ENCODE results near the gene HERC2.
"Not testable (repeated sequence)": the region's sequence is repeated elsewhere in the genome, so short reads cannot be mapped to it uniquely, and the experiment has no call there.

HERC2 gene

DNA sequence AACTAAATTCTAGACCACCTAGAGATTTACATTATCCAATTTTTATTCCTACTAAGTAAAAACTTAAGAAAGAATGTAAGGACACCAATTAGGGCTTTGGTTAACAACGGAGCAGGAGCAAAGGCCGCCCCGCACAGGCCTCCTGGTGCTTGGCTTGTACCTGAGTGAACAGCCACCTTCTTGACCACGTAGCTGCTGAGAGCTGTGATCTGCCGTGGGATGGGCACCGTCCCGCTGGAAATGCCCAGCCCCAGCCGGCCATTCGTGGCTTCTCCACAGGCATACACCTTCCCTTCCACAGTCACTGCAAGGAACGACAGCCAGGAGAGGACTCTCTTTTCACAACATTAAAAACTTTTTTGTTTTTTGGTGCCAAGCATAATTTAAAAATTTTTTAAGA, 143.3 kb downstream of the HERC2 start:
- no peak for DNase-seq

GRCh38 chr15:28178290-28178689, 143.7 kb downstream of the HERC2 start:
- DNase-seq, result no peak

- DNase-seq, result no peak
Observed at GRCh38 chr15:28169366-28169765, 152.6 kb downstream of the HERC2 start.

GRCh38 chr15:28168405-28169121, 153.4 kb downstream of the HERC2 start:
- DNase-seq, result peak; percentile 6

GRCh38 chr15:28167042-28167441, 154.9 kb downstream of the HERC2 start:
- DNase-seq, result no peak

GRCh38 chr15:28165791-28166190, 156.2 kb downstream of the HERC2 start:
- no peak for DNase-seq

DNA sequence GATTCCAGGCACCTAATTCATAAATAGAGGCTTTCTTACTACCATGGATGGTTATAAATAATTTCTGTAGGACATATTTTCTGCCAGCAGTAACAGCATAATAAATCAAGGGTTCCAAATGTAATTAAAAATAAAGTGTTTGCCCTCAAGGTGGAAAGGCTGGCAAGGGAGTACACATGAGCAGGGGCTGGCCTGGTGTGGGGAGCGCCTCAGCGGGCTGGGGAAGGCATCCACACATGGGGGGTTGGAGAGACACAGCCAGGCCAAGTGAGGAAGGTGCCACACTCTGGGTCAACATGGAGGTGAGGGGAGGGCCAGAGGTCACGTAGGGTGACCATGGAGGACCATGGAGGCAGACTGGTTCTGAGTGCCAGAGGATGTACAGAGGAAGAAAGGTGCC, 157.1 kb downstream of the HERC2 start:
- no peak for DNase-seq

DNA sequence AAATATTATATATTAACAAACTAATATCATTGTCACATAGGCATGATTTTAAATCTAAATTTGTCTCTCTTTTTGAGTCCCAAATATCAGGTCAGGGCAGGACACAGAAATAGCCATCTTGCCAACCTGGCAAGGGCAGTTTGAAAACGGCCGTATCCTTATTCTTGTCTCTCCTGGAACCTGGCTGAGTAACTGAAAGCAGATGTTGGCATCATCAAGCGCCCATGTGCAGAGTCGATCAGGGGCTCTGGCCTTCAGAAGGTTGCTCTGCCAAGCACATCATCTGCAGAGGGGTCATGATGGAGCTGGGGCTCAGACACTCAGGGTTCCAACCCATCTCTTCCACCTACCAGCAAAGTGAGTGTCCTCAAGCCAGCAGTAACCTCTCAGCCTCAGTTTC, 167.7 kb downstream of the HERC2 start:
- no peak for DNase-seq

GRCh38 chr15:28153492-28154119, 168.4 kb downstream of the HERC2 start:
- no peak for DNase-seq

- DNase-seq, result not testable (repeated sequence)
Observed at GRCh38 chr15:28152538-28152923, 169.4 kb downstream of the HERC2 start.

DNA sequence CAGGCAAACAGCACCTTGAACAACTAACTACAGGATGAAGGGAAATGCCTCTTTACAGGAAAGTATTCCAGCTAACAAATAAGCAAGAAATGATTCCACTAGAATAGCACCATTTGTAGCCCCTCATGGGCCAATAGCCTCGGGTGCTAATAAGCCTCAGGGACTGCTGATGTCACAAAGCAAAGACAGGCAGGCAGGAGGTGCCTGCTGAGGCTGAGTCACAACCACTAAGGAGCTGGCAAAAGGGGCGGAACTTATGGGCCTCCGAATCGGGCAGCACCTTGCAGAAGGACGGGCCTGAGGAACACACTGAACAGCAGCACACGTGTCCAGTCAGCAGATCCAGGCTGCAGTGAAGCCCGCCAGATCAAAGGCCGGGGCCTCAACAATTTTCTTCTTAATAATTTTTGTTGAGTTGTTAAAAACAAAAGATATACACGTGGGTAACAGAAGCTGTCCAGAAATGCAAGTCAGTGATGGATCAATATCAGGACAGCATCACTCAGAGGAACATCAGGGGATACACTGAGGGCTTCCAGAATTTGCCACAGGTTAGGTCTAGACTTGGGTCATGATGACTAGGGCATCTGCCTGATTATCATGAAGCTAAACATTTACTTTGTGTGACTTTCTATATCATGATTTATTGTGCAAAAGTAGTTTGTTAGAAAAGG, 170.0 kb downstream of the HERC2 start:
- DNase-seq, result not testable (repeated sequence)

GRCh38 chr15:28147801-28148200, 174.2 kb downstream of the HERC2 start:
- no peak for DNase-seq

DNA sequence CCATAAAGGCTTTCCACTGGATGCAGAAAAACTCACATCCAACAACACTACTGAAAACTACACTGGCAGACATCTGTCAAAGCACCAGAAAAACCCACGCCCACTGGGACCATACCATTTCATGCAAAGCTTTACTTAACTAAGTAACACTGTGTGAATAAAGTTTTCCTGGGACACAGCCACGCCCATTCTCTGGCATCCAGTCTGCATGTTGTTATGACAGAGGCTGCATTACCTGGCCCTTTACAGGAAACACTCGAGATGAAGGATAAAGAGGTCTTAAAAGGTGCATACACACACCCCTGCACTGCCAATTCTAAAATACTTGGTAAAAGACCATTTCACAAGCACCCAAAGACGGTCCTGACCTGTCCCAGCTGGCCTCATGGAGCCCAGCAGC, 176.6 kb downstream of the HERC2 start:
- not testable (repeated sequence) for DNase-seq

DNA sequence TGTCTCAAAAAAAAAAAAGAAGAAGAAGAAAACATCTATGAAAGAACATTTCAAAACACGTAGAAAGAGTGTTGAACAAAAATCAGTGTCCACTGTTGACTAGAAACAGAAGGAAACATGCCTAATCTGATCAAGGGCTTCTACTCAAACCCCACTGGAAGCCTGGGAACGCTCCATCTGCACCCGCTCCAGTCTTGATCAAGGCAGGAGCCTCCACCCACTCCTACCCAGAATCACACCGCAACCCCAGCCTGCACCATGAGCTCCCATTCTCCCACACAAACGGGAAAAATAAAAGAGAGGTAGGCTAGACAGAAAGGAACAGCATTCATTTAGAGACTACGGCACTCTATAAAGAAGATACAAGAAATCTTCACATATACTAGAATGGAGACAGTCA, 181.9 kb downstream of the HERC2 start:
- no peak for DNase-seq

GRCh38 chr15:28137408-28138039, 184.5 kb downstream of the HERC2 start:
- DNase-seq, result not testable (repeated sequence)

- DNase-seq, result not testable (repeated sequence)
Observed at GRCh38 chr15:28136236-28136904, 185.6 kb downstream of the HERC2 start.

- DNase-seq, result no peak
Observed at GRCh38 chr15:28133281-28133680, 188.7 kb downstream of the HERC2 start.

DNA sequence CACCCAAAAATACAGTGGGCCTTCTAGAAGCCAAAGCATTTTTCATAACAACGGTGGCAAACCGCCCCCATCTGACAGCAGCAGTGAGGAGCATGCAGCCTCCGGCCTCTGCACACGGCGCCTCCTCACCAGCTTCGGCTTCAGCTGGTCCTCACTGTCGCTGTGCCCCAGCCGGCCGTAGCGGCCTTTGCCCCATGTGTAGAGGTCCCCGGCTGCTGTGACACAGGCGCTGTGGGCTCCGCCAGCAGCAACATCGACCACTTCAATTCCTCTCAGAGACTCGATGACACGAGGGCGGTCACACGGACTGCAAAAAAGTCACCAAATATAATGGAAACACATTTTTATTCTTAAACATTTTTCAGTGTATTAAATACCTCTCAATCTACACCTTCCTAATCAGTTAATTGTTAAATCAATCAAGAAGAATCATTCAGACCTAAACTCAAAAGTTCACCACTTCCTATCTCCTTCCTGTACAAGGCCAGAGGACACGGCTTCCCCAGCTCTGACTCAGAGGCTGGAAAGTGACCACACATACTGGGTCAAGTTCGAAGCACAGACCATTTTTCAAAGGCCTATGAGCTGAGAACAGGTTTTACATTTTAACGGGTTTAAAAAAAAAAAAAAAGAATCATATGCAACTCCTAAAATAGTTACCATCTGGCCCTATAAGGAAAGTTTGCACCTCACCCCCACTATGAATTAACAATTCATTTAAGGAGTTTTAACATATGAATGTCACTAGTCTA, 189.3 kb downstream of the HERC2 start:
- DNase-seq, result no peak

DNA sequence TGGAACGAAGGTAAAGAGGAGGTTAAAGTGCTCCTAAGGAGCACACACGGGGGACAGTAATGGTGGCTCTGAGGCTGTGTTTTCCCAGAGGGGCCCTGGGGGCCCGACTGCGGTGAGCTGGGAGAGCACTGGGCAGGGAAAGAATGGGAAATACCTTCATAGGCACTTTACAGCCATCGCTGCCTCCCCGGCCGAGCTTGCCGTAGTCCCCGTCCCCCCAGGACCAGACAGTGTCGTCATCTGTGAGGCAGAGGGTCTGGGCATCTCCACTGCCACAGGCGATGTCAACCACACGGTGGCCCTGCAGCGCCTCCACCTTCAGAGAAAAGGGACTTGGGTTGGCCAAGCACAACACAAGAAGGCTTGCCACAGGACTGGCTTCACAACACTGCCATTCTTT, 190.0 kb downstream of the HERC2 start:
- no peak for DNase-seq

DNA sequence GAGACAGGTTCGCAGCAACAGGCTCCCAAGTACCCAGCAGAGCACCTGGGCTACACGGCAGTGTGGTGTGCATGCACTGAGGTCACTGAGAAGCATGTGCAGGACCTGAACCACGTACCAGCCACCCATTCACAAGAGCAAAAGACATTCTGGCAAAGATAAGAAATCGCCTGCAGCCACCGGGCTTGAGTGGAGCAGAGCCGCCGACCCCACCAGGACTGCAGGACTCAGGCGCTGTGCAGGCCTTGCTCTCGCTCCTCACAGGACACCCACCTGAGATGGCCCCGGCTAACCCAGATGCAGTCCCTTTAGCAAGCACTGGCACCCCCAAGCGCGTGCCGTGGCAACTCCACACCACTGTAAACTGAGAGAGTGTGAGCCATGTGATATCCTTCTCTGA, 190.6 kb downstream of the HERC2 start:
- no peak for DNase-seq

GRCh38 chr15:28130651-28131050, 191.3 kb downstream of the HERC2 start:
- DNase-seq, result no peak

DNA sequence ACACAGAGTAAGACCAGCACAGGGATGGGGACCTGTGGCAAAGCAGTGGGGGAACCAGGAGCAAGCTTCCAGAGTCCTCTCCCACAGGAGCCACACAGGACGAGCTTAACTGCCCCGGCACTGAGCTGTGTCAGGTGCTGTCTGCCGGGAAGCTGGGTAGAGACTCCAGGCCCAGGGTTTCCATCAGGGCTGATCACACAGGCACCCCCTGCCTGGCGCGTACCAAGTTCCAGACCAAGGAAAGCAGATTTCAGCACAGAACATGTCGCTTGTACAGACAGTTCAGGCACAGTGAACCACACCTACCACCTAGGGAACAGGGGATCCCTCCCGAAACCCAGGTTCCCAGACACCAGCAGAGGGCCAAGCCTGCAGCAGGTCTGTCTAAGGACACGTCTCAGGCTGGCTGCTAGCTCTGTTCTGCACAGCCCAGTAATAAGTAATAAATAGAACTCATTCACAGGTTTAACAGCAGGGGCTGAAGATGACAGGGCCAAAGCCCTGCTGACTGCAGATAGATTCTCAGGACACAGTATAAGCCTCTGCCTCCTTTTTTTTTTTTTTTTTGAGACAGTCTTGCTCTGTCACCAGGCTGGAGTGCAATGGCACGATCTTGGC, 192.6 kb downstream of the HERC2 start:
- no peak for DNase-seq

All from NCI-H1436 treated with DMSO at 0.1 percent for 48 hours (cell line).